ENCODE data around the gene SYDE1.

The SYDE1 gene

GRCh38 chr19:15112385-15112784, 5.2 kb downstream of the SYDE1 start:
- Histone ChIP-seq H3K9me3 (ENCODE audit: low read length) (no peaks in the 10 kb centered on the region), H3K36me3 (ENCODE audit: insufficient read depth, low read length) (peaks cover 67% of the 10 kb centered on the region), H2AFZ (ENCODE audit: low read depth, low read length) (no peak overlapping the region), H3K27me3 (ENCODE audit: insufficient read depth, low read length) (no peaks in the 10 kb centered on the region), H3K4me3 (ENCODE audit: low read length) (no peak overlapping the region), H3K4me1 (ENCODE audit: insufficient read depth, low read length) (peaks cover 7% of the 10 kb centered on the region)

GRCh38 chr19:15113245-15114152, 6.3 kb downstream of the SYDE1 start:
- no peaks in the 10 kb centered on the region for H3K27me3 ChIP-seq (ENCODE audit: insufficient read depth, low read length)
- peaks cover 77% of the 10 kb centered on the region for H3K36me3 ChIP-seq (ENCODE audit: insufficient read depth, low read length)
- no peak overlapping the region for H2AFZ ChIP-seq (ENCODE audit: low read depth, low read length)
- no peaks in the 10 kb centered on the region for H3K4me1 ChIP-seq (ENCODE audit: insufficient read depth, low read length)
- H3K4me3 ChIP-seq (ENCODE audit: low read length): no peak overlapping the region
- no peaks in the 10 kb centered on the region for H3K9me3 ChIP-seq (ENCODE audit: low read length)

- no peak overlapping the region for H3K4me3 ChIP-seq (ENCODE audit: low read length)
- H3K4me1 ChIP-seq (ENCODE audit: insufficient read depth, low read length): no peaks in the 10 kb centered on the region
- no peaks in the 10 kb centered on the region for H3K27me3 ChIP-seq (ENCODE audit: insufficient read depth, low read length)
- no peak overlapping the region for H2AFZ ChIP-seq (ENCODE audit: low read depth, low read length)
- peaks cover 83% of the 10 kb centered on the region for H3K36me3 ChIP-seq (ENCODE audit: insufficient read depth, low read length)
- H3K9me3 ChIP-seq (ENCODE audit: low read length): peaks cover 2% of the 10 kb centered on the region
Observed at GRCh38 chr19:15114153-15114540, 6.9 kb downstream of the SYDE1 start.

GRCh38 chr19:15115080-15115479, 7.9 kb downstream of the SYDE1 start:
- Histone ChIP-seq H2AFZ (ENCODE audit: low read depth, low read length) (no peak overlapping the region), H3K27me3 (ENCODE audit: insufficient read depth, low read length) (no peaks in the 10 kb centered on the region), H3K4me3 (ENCODE audit: low read length) (no peak overlapping the region), H3K9me3 (ENCODE audit: low read length) (peaks cover 2% of the 10 kb centered on the region), H3K4me1 (ENCODE audit: insufficient read depth, low read length) (no peaks in the 10 kb centered on the region), H3K36me3 (ENCODE audit: insufficient read depth, low read length) (peaks cover 86% of the 10 kb centered on the region)

- Histone ChIP-seq H3K27me3 (ENCODE audit: insufficient read depth, low read length) (no peaks in the 10 kb centered on the region), H3K4me3 (ENCODE audit: low read length) (no peak overlapping the region), H2AFZ (ENCODE audit: low read depth, low read length) (no peak overlapping the region), H3K4me1 (ENCODE audit: insufficient read depth, low read length) (no peaks in the 10 kb centered on the region), H3K9me3 (ENCODE audit: low read length) (peaks cover 2% of the 10 kb centered on the region), H3K36me3 (ENCODE audit: insufficient read depth, low read length) (peaks cover 88% of the 10 kb centered on the region)
Observed at GRCh38 chr19:15115762-15116615, 8.8 kb downstream of the SYDE1 start.

GRCh38 chr19:15116856-15117255, 9.7 kb downstream of the SYDE1 start:
- H3K4me3 ChIP-seq (ENCODE audit: low read length): no peak overlapping the region
- no peaks in the 10 kb centered on the region for H3K4me1 ChIP-seq (ENCODE audit: insufficient read depth, low read length)
- H3K27me3 ChIP-seq (ENCODE audit: insufficient read depth, low read length): no peaks in the 10 kb centered on the region
- H3K9me3 ChIP-seq (ENCODE audit: low read length): peaks cover 2% of the 10 kb centered on the region
- no peak overlapping the region for H2AFZ ChIP-seq (ENCODE audit: low read depth, low read length)
- peaks cover 83% of the 10 kb centered on the region for H3K36me3 ChIP-seq (ENCODE audit: insufficient read depth, low read length)

- Histone ChIP-seq H2AFZ (ENCODE audit: low read depth, low read length) (no peak overlapping the region), H3K9me3 (ENCODE audit: low read length) (peaks cover 2% of the 10 kb centered on the region), H3K4me1 (ENCODE audit: insufficient read depth, low read length) (no peaks in the 10 kb centered on the region), H3K36me3 (ENCODE audit: insufficient read depth, low read length) (peaks cover 82% of the 10 kb centered on the region), H3K27me3 (ENCODE audit: insufficient read depth, low read length) (no peaks in the 10 kb centered on the region), H3K4me3 (ENCODE audit: low read length) (no peak overlapping the region)
Observed at GRCh38 chr19:15118248-15118647, 11.0 kb downstream of the SYDE1 start.

GRCh38 chr19:15118789-15119494, 11.7 kb downstream of the SYDE1 start:
- Histone ChIP-seq H3K36me3 (ENCODE audit: insufficient read depth, low read length) (peaks cover 75% of the 10 kb centered on the region), H3K4me3 (ENCODE audit: low read length) (no peak overlapping the region), H2AFZ (ENCODE audit: low read depth, low read length) (no peak overlapping the region), H3K4me1 (ENCODE audit: insufficient read depth, low read length) (peaks cover under 1% of the 10 kb centered on the region), H3K27me3 (ENCODE audit: insufficient read depth, low read length) (no peaks in the 10 kb centered on the region), H3K9me3 (ENCODE audit: low read length) (peaks cover 2% of the 10 kb centered on the region)

- no peaks in the 10 kb centered on the region for H3K27me3 ChIP-seq (ENCODE audit: insufficient read depth, low read length)
- peaks cover 7% of the 10 kb centered on the region for H3K4me1 ChIP-seq (ENCODE audit: insufficient read depth, low read length)
- H3K36me3 ChIP-seq (ENCODE audit: insufficient read depth, low read length): peaks cover 63% of the 10 kb centered on the region
- H3K4me3 ChIP-seq (ENCODE audit: low read length): no peak overlapping the region
- no peak overlapping the region for H2AFZ ChIP-seq (ENCODE audit: low read depth, low read length)
- H3K9me3 ChIP-seq (ENCODE audit: low read length): peaks cover 2% of the 10 kb centered on the region
Observed at GRCh38 chr19:15120135-15121026, 13.2 kb downstream of the SYDE1 start.

- Histone ChIP-seq H3K36me3 (ENCODE audit: insufficient read depth, low read length) (peaks cover 42% of the 10 kb centered on the region), H3K9me3 (ENCODE audit: low read length) (peaks cover 2% of the 10 kb centered on the region), H2AFZ (ENCODE audit: low read depth, low read length) (no peak overlapping the region), H3K27me3 (ENCODE audit: insufficient read depth, low read length) (no peaks in the 10 kb centered on the region), H3K4me1 (ENCODE audit: insufficient read depth, low read length) (peaks cover 12% of the 10 kb centered on the region), H3K4me3 (ENCODE audit: low read length) (no peak overlapping the region)
Observed at GRCh38 chr19:15122331-15123030, 15.3 kb downstream of the SYDE1 start.

GRCh38 chr19:15123031-15123890, 16.1 kb downstream of the SYDE1 start:
- Histone ChIP-seq H3K4me1 (ENCODE audit: insufficient read depth, low read length) (peaks cover 12% of the 10 kb centered on the region), H3K4me3 (ENCODE audit: low read length) (no peak overlapping the region), H3K27me3 (ENCODE audit: insufficient read depth, low read length) (no peaks in the 10 kb centered on the region), H3K9me3 (ENCODE audit: low read length) (peaks cover 2% of the 10 kb centered on the region), H3K36me3 (ENCODE audit: insufficient read depth, low read length) (peaks cover 36% of the 10 kb centered on the region), H2AFZ (ENCODE audit: low read depth, low read length) (no peak overlapping the region)
